Spleen (tissue), 7 donors: Measurements from ENCODE around the gene TREM1.

ENCODE experiments used
- CTCF ChIP-seq, 11 experiments: fragments of 200-600 bp in 7 of 11; fragments of 450-650 bp in 4 of 11; sonication (generic) in 4 of 11; IDR thresholded peaks in 8 of 11; conservative IDR thresholded peaks in 3 of 11; 1 replicate in 7 of 11; 2 replicates in 4 of 11; pipeline versions ENCODE4 v1.4.0 to v1.8.0; 2016 to 2021; ENCODE audit warnings: antibody characterized with exemption in 11 of 11, inconsistent platforms in 4 of 11, mild to moderate bottlenecking in 1 of 11
- POLR2A ChIP-seq, 3 donors: fragments of 450-650 bp; IDR thresholded peaks; one replicate each; pipeline ENCODE4 v1.5.1; 2017; ENCODE audit warnings: antibody characterized with exemption in 3 of 3, mild to moderate bottlenecking in 1 of 3
- POLR2AphosphoS5 ChIP-seq, 3 donors: sonication (generic); formaldehyde crosslinking; IDR thresholded peaks; one replicate each; pipeline ENCODE4 v1.5.1; 2017; ENCODE audit warnings: antibody characterized with exemption in 3 of 3
- donor health status: DM: no; HTN: no; CAD: no; lungs with moderate emphysema.
- donor health status: DM: no; HTN: no; CAD: no.
- donor health status: DM: no; HTN: no; CAD: no.

- no peak for TF ChIP-seq CTCF (IDR thresholded peaks at IDR 0.05 in 8 of 11, conservative IDR thresholded peaks at IDR 0.05 in 3 of 11)
- TF ChIP-seq POLR2A (IDR thresholded peaks at IDR 0.05): no peak
- no peak for TF ChIP-seq POLR2AphosphoS5 (IDR thresholded peaks at IDR 0.05)
Observed at GRCh38 chr6:41288030-41288753, 1.7 kb upstream of the TREM1 start.
